K562 (cell line): ENCODE results near the gene TRIM25. TPM values are rescaled to one million over a fixed set of nuclear protein-coding genes. Genes with fewer than 3 reads are reported as not detected.

ENCODE experiments used
- ATAC-seq: fragments of 200-7000 bp; cut with Tn5 transposase; 3 replicates; pipeline ENCODE4 v1.9.1; 2020; ENCODE audit warnings: moderate library complexity
- BruUV-seq: library from RNA; stranded (reverse); fragments of 400-500 nt; replicated peaks from 2 replicates; lab custom pipeline; 2021; lab: Mats Ljungman, UMichigan
- CTCF ChIA-PET: fragments of 300-600 bp; formaldehyde crosslinking; extraction: SDS; loops from one replicate; lab custom pipeline; 2021; ENCODE audit warnings: low intra/inter-chr PET ratio; lab: Yijun Ruan, JAX
- POLR2A ChIA-PET: fragments of 300-600, 350-650 bp; sonication (Branson Sonifier 250); formaldehyde crosslinking; extraction: SDS; loops from one replicate; lab custom pipeline; 2021; ENCODE audit warnings: antibody characterized with exemption, inconsistent platforms; lab: Yijun Ruan, JAX
- DNase-seq, 4 experiments: peaks; one replicate each; pipeline versions ENCODE4 v3.0.0 to v3.0.0-alpha.2; 2011 to 2018; ENCODE audit warnings: low spot score in 3 of 4, mixed read lengths in 3 of 4; ENCODE audit errors: extremely low read depth in 1 of 4
- FAIRE-seq: peaks from 2 replicates; lab custom pipeline; 2011; peaks lifted over from hg19 to GRCh38; lab: Jason Lieb, UNC
- H2AFZ ChIP-seq: 2 replicates; pipeline ENCODE4 v1.6.0; 2011; ENCODE audit warnings: low read depth, low read length, control low read depth, inconsistent platforms
- H3K27ac ChIP-seq: fragments of 200-600 bp; 3 replicates; pipeline ENCODE4 v1.8.0; 2011; ENCODE audit warnings: low read depth, mild to moderate bottlenecking, control low read depth, inconsistent platforms, low read length, moderate library complexity, mixed read lengths; ENCODE audit errors: extremely low read depth
- H3K27me3 ChIP-seq, 2 experiments: fragments of 300-600 bp in 1 of 2; 2 replicates in 1 of 2; 3 replicates in 1 of 2; pipeline versions ENCODE4 v1.6.0 to v1.8.0; 2011; ENCODE audit warnings: inconsistent platforms in 2 of 2, low read length in 2 of 2, mild to moderate bottlenecking in 1 of 2, mixed read lengths in 1 of 2, moderate library complexity in 1 of 2; ENCODE audit not compliant: control insufficient read depth in 2 of 2, insufficient read depth in 2 of 2
- H3K36me3 ChIP-seq: fragments of 300-600 bp; 3 replicates; pipeline ENCODE4 v1.8.0; 2011; ENCODE audit warnings: mild to moderate bottlenecking, low read length, inconsistent platforms; ENCODE audit not compliant: control insufficient read depth, insufficient read depth
- H3K4me1 ChIP-seq, 2 experiments: fragments of 200-600 bp in 1 of 2; replicated peaks in 1 of 2; 2 replicates in 1 of 2; 3 replicates in 1 of 2; pipeline versions ENCODE4 v1.5.1 to v1.8.0; 2011; ENCODE audit warnings: inconsistent platforms in 2 of 2, low read length in 2 of 2, mild to moderate bottlenecking in 1 of 2, mixed read lengths in 1 of 2, moderate library complexity in 1 of 2; ENCODE audit not compliant: control insufficient read depth in 2 of 2, insufficient read depth in 2 of 2
- H3K4me2 ChIP-seq: 2 replicates; pipeline ENCODE4 v1.6.1; 2011; ENCODE audit warnings: low read length, control low read depth, inconsistent platforms, mixed read lengths; ENCODE audit not compliant: insufficient read depth
- H3K4me3 ChIP-seq: fragments of 200-600 bp; sonication (generic), shearing (Covaris generic); 2 replicates; pipeline ENCODE4 v1.5.1; 2016; ENCODE audit warnings: control low read depth, inconsistent platforms
- H3K79me2 ChIP-seq: fragments of 200-600 bp; 3 replicates; pipeline ENCODE4 v1.8.0; 2011; ENCODE audit warnings: low read length, inconsistent platforms; ENCODE audit not compliant: control insufficient read depth, insufficient read depth
- H3K9ac ChIP-seq, 2 experiments: 2 replicates each; pipeline versions ENCODE4 v1.6.0 to v1.6.1; 2011; ENCODE audit warnings: low read depth in 2 of 2, low read length in 2 of 2, control low read depth in 1 of 2, inconsistent platforms in 1 of 2, mild to moderate bottlenecking in 1 of 2, mixed read lengths in 1 of 2; ENCODE audit not compliant: insufficient read depth in 1 of 2
- H3K9me1 ChIP-seq: one replicate; pipeline ENCODE4 v1.6.0; 2011; ENCODE audit warnings: inconsistent platforms, mild to moderate bottlenecking, low read length, moderate library complexity; ENCODE audit not compliant: control insufficient read depth, insufficient read depth
- H3K9me3 ChIP-seq: replicated peaks from 2 replicates; pipeline ENCODE4 v1.5.1; 2011; ENCODE audit warnings: low read depth, low read length, inconsistent platforms; ENCODE audit not compliant: control insufficient read depth, insufficient read depth
- H4K20me1 ChIP-seq: replicated peaks from 2 replicates; pipeline ENCODE4 v1.6.1; 2011; ENCODE audit warnings: low read length, inconsistent platforms, mixed read lengths; ENCODE audit not compliant: control insufficient read depth, insufficient read depth
- SMARCA5 ChIP-seq: fragments of 450-650 bp; IDR thresholded peaks from 2 replicates; pipeline ENCODE4 v1.6.1; 2016
- WGBS: fragments of 100-300 bp; shearing (Covaris generic); methylation state at CpG from one replicate; pipeline ENCODE4 v1.1.6; 2016; ENCODE audit warnings: low coverage, mixed read lengths; ENCODE audit not compliant: insufficient coverage; ENCODE audit errors: missing lambda C conversion rate; 5-methylcytosine and 5-hydroxymethylcytosine counted together
- in situ Hi-C: fragments of 300-500 bp; cut with MboI; formaldehyde crosslinking; loops from 4 replicates; pipeline ENCODE4 v1.15.0; 2018; ENCODE audit warnings: inconsistent platforms, mixed read lengths
- intact Hi-C: fragments of 100-400 bp; cut with micrococcal nuclease; formaldehyde crosslinking; loops from 2 replicates; pipeline ENCODE4 v1.14.2; 2022
- polyA plus RNA-seq, 8 experiments: library from polyadenylated mRNA; depleted of rRNA in 4 of 8; stranded (reverse) in 5 of 8; unstranded in 3 of 8; fragments of >200 nt; fragmentation: Nextera tagmentation in 2 of 8; fragmentation: Illumina TruSeq in 1 of 8; extraction: Ambion mirVana in 2 of 8; extraction: Trizol in 1 of 8; gene quantifications; 2 replicates each; pipeline versions ENCODE4 v1.2.1 to v1.2.3, GENCODE V29; 2011 to 2014; ENCODE audit warnings: inconsistent platforms in 1 of 8, missing spikeins in 1 of 8
- total RNA-seq, 7 experiments: library from RNA; depleted of rRNA in 6 of 7; stranded (reverse); fragments of >200 nt in 6 of 7; fragmentation: Illumina TruSeq in 2 of 7; extraction: Trizol in 2 of 7; gene quantifications; 2 replicates each; pipeline versions ENCODE4 v1.2.1 to v1.2.3, GENCODE V29; 2011 to 2021; ENCODE audit warnings: low replicate concordance in 1 of 7
- TF ChIP-seq, protein P1 (sequence below), 2 experiments: fragments of 450-650 bp; IDR thresholded peaks; 2 replicates each; pipeline ENCODE4 v1.6.1; 2018; ENCODE audit warnings: mild to moderate bottlenecking in 2 of 2, low read depth in 1 of 2; ENCODE audit not compliant: partially characterized antibody in 2 of 2
- TF ChIP-seq, protein P2 (sequence below): fragments of 450-650 bp; formaldehyde crosslinking; IDR thresholded peaks from 2 replicates; pipeline ENCODE4 v1.4.0; 2020; ENCODE audit warnings: mild to moderate bottlenecking, mixed read lengths
- TF ChIP-seq, protein P3 (sequence below), 3 experiments: IDR thresholded peaks in 2 of 3; conservative IDR thresholded peaks in 1 of 3; 2 replicates each; pipeline ENCODE4 v1.5.1; 2011 to 2012; ENCODE audit warnings: low read length in 3 of 3, mild to moderate bottlenecking in 3 of 3, control low read depth in 2 of 3, improper control_type of control experiment in 1 of 3, inconsistent platforms in 1 of 3, low read depth in 1 of 3, mixed read lengths in 1 of 3, moderate library complexity in 1 of 3; ENCODE audit not compliant: insufficient read depth in 2 of 3

Gene TRIM25
- total and polyA plus RNA-seq, 9 of the 15 experiments (the other 6 are each of a cell fraction or from before 2014, with no cell fraction given) = 5.9 to 49.5 (median 24.5) TPM

DNA sequence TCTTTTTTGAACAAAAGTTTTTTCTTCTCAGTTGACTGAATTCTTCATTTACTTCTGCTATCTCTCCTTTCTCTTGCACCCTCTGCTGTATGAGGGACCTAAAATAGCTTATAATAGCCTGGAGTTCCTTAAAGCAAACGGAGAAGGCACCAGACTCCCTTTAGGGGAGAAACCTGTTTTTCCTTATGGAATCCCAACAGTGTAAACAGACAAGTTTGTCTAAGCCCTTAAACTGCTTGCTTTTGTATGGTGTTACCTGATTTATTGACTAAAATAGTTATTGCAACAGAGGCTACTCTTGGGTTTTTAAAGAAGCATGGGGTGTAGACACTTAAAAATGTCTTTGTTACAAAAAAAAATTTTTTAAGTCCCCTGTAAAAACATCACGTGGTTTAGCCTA, 12.9 kb upstream of the TRIM25 start:
- intact Hi-C loops = no loop called here
- CTCF ChIA-PET = no interaction called here
- H4K20me1 ChIP-seq = no peaks in the 10 kb centered on the region
- H2AFZ ChIP-seq = no peak overlapping the region
- H3K27ac ChIP-seq = no peak overlapping the region
- 30% methylated on average over 2 of the region's 2 CpGs for WGBS
- ATAC-seq (no peak), DNase-seq (no peak), FAIRE-seq (no peak)
- no TSS peak for BruUV-seq
- H3K9me3 ChIP-seq = no peaks in the 10 kb centered on the region
- no peak overlapping the region for H3K9ac ChIP-seq
- no peak overlapping the region for H3K4me2 ChIP-seq
- H3K4me1 ChIP-seq = no peaks in the 10 kb centered on the region; a peak in 1 of 5 replicates
- POLR2A ChIA-PET = no interaction called here
- H3K27me3 ChIP-seq = no peaks in the 10 kb centered on the region
- in situ Hi-C loops = no loop called here
- H3K36me3 ChIP-seq = no peaks in the 10 kb centered on the region
- TF ChIP-seq, protein P1, sequence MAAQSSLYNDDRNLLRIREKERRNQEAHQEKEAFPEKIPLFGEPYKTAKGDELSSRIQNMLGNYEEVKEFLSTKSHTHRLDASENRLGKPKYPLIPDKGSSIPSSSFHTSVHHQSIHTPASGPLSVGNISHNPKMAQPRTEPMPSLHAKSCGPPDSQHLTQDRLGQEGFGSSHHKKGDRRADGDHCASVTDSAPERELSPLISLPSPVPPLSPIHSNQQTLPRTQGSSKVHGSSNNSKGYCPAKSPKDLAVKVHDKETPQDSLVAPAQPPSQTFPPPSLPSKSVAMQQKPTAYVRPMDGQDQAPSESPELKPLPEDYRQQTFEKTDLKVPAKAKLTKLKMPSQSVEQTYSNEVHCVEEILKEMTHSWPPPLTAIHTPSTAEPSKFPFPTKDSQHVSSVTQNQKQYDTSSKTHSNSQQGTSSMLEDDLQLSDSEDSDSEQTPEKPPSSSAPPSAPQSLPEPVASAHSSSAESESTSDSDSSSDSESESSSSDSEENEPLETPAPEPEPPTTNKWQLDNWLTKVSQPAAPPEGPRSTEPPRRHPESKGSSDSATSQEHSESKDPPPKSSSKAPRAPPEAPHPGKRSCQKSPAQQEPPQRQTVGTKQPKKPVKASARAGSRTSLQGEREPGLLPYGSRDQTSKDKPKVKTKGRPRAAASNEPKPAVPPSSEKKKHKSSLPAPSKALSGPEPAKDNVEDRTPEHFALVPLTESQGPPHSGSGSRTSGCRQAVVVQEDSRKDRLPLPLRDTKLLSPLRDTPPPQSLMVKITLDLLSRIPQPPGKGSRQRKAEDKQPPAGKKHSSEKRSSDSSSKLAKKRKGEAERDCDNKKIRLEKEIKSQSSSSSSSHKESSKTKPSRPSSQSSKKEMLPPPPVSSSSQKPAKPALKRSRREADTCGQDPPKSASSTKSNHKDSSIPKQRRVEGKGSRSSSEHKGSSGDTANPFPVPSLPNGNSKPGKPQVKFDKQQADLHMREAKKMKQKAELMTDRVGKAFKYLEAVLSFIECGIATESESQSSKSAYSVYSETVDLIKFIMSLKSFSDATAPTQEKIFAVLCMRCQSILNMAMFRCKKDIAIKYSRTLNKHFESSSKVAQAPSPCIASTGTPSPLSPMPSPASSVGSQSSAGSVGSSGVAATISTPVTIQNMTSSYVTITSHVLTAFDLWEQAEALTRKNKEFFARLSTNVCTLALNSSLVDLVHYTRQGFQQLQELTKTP (IDR thresholded peaks at IDR 0.05; ENCODE audit: low read depth in 1 of 2, partially characterized antibody in 2 of 2) = peak in 1 of 2 experiments; percentile 2
- TF ChIP-seq, protein P2, sequence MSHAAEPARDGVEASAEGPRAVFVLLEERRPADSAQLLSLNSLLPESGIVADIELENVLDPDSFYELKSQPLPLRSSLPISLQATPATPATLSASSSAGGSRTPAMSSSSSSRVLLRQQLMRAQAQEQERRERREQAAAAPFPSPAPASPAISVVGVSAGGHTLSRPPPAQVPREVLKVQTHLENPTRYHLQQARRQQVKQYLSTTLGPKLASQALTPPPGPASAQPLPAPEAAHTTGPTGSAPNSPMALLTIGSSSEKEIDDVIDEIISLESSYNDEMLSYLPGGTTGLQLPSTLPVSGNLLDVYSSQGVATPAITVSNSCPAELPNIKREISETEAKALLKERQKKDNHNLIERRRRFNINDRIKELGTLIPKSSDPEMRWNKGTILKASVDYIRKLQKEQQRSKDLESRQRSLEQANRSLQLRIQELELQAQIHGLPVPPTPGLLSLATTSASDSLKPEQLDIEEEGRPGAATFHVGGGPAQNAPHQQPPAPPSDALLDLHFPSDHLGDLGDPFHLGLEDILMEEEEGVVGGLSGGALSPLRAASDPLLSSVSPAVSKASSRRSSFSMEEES (CRISPR knock-in tag) = peak; percentile 47
- TF ChIP-seq, protein P3, sequence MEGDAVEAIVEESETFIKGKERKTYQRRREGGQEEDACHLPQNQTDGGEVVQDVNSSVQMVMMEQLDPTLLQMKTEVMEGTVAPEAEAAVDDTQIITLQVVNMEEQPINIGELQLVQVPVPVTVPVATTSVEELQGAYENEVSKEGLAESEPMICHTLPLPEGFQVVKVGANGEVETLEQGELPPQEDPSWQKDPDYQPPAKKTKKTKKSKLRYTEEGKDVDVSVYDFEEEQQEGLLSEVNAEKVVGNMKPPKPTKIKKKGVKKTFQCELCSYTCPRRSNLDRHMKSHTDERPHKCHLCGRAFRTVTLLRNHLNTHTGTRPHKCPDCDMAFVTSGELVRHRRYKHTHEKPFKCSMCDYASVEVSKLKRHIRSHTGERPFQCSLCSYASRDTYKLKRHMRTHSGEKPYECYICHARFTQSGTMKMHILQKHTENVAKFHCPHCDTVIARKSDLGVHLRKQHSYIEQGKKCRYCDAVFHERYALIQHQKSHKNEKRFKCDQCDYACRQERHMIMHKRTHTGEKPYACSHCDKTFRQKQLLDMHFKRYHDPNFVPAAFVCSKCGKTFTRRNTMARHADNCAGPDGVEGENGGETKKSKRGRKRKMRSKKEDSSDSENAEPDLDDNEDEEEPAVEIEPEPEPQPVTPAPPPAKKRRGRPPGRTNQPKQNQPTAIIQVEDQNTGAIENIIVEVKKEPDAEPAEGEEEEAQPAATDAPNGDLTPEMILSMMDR (IDR thresholded peaks at IDR 0.05 in 2 of 3, conservative IDR thresholded peaks at IDR 0.05 in 1 of 3; ENCODE audit: insufficient read depth in 2 of 3, low read depth in 1 of 3, low read length in 3 of 3) = peak in 1 of 3 experiments; percentile 8; a peak in 1 of 6 replicates
- TF ChIP-seq SMARCA5 = no peak
- no peak overlapping the region for H3K4me3 ChIP-seq
- no peaks in the 10 kb centered on the region for H3K9me1 ChIP-seq
- H3K79me2 ChIP-seq = no peaks in the 10 kb centered on the region
